BE2C (cell line): ENCODE results near the gene TTLL7.

Experiments used
- DNase-seq: peaks from one replicate; pipeline ENCODE4 v3.0.0-alpha.2; 2020
- H3K27me3 ChIP-seq: fragments of 250-450 bp; sonication (Bioruptor Pico); 2 replicates; pipeline ENCODE4 v1.5.1; 2020; ENCODE audit warnings: mild to moderate bottlenecking
- H3K36me3 ChIP-seq: fragments of 250-450 bp; sonication (Bioruptor Pico); 2 replicates; pipeline ENCODE4 v1.5.1; 2020; ENCODE audit warnings: mild to moderate bottlenecking
- H3K4me1 ChIP-seq: fragments of 250-450 bp; sonication (Bioruptor Pico); 2 replicates; pipeline ENCODE4 v1.5.1; 2020
- H3K4me3 ChIP-seq: 2 replicates; pipeline ENCODE4 v1.5.1; 2011; ENCODE audit warnings: low read depth, low read length
- H3K9me3 ChIP-seq: fragments of 250-450 bp; sonication (Bioruptor Pico); 2 replicates; pipeline ENCODE4 v1.5.1; 2020
- CTCF ChIP-seq: IDR thresholded peaks from 2 replicates; pipeline ENCODE4 v1.5.1; 2012; ENCODE audit warnings: mild to moderate bottlenecking, low read depth, low read length

Gene TTLL7

GRCh38 chr1:84010136-84010535, 11.2 kb upstream of the TTLL7 start:
- no peak overlapping the region for H3K4me3 ChIP-seq
- H3K36me3 ChIP-seq, result no peaks in the 10 kb centered on the region
- no peak for TF ChIP-seq CTCF
- DNase-seq, result no peak
- no peaks in the 10 kb centered on the region for H3K4me1 ChIP-seq
- no peaks in the 10 kb centered on the region for H3K27me3 ChIP-seq
- no peaks in the 10 kb centered on the region for H3K9me3 ChIP-seq

- Histone ChIP-seq H3K9me3 (no peaks in the 10 kb centered on the region), H3K36me3 (no peaks in the 10 kb centered on the region), H3K4me1 (no peaks in the 10 kb centered on the region), H3K27me3 (no peaks in the 10 kb centered on the region), H3K4me3 (no peak overlapping the region)
- no peak for DNase-seq
- no peak for TF ChIP-seq CTCF
Observed at GRCh38 chr1:84008631-84009030, 9.7 kb upstream of the TTLL7 start.

GRCh38 chr1:84006591-84006990, 7.7 kb upstream of the TTLL7 start:
- Histone ChIP-seq H3K36me3 (no peaks in the 10 kb centered on the region), H3K9me3 (no peaks in the 10 kb centered on the region), H3K27me3 (no peaks in the 10 kb centered on the region), H3K4me3 (no peak overlapping the region), H3K4me1 (no peaks in the 10 kb centered on the region)
- TF ChIP-seq CTCF, result no peak
- DNase-seq, result no peak

GRCh38 chr1:84001501-84001900, 2.6 kb upstream of the TTLL7 start:
- TF ChIP-seq CTCF, result no peak
- DNase-seq, result no peak
- no peaks in the 10 kb centered on the region for H3K9me3 ChIP-seq
- H3K36me3 ChIP-seq, result no peaks in the 10 kb centered on the region
- H3K27me3 ChIP-seq, result no peaks in the 10 kb centered on the region
- no peak overlapping the region for H3K4me3 ChIP-seq
- H3K4me1 ChIP-seq, result no peaks in the 10 kb centered on the region

- Histone ChIP-seq H3K4me3 (no peak overlapping the region), H3K27me3 (no peaks in the 10 kb centered on the region), H3K9me3 (no peaks in the 10 kb centered on the region), H3K4me1 (no peaks in the 10 kb centered on the region), H3K36me3 (no peaks in the 10 kb centered on the region)
- DNase-seq, result no peak
- no peak for TF ChIP-seq CTCF
Observed at GRCh38 chr1:84000954-84001495, 2.1 kb upstream of the TTLL7 start.

GRCh38 chr1:84000196-84000885, 1.4 kb upstream of the TTLL7 start:
- Histone ChIP-seq H3K36me3 (no peaks in the 10 kb centered on the region), H3K27me3 (no peaks in the 10 kb centered on the region), H3K9me3 (no peaks in the 10 kb centered on the region), H3K4me1 (no peaks in the 10 kb centered on the region), H3K4me3 (no peak overlapping the region)
- no peak for DNase-seq
- TF ChIP-seq CTCF, result no peak
